ENCODE data around the gene TLK1. TPM values are rescaled to one million over a fixed set of nuclear protein-coding genes. Genes with fewer than 3 reads are reported as not detected.
A peak's percentile ranks its signal among the peaks of the same experiment; 100 is the strongest.

The TLK1 gene
- total and polyA plus RNA-seq, 2 experiments from 2014 or later, result 41.2 to 45.0 TPM

- TF ChIP-seq STAT1 (IDR thresholded peaks at IDR 0.05; ENCODE audit: unreplicated experiment), result no peak
- TF ChIP-seq CTCF (conservative IDR thresholded peaks at IDR 0.05; ENCODE audit: low read depth in 2 of 2), result no peak
- TF ChIP-seq NANOG (IDR thresholded peaks at IDR 0.05; ENCODE audit: borderline replicate concordance), result no peak
- TF ChIP-seq ETS1 (IDR thresholded peaks at IDR 0.05), result no peak
Observed at GRCh38 chr2:171158790-171159371, 1.8 kb downstream of the TLK1 start (continued).

GRCh38 chr2:171158036-171158789 is 2.5 kb downstream of the TLK1 start:
- Histone ChIP-seq H3F3A (replicated peaks; ENCODE audit: low read depth) (no peaks in the 10 kb centered on the region; the same call in 1 of the 2 replicates), H3K27ac (ENCODE audit: low read depth) (no peak overlapping the region), H3K27me3 (ENCODE audit: insufficient read depth) (no peaks in the 10 kb centered on the region), H4K20me1 (replicated peaks; ENCODE audit: insufficient read depth) (peaks cover 25% of the 10 kb centered on the region; the same call in 1 of the 2 replicates), H3K79me2 (replicated peaks; ENCODE audit: insufficient read depth) (peaks cover 77% of the 10 kb centered on the region), H3K4me3 (peak overlapping the region; percentile 92), H2AFZ (no peak overlapping the region), H3K36me3 (ENCODE audit: insufficient read depth) (no peaks in the 10 kb centered on the region), H3K9me2 (ENCODE audit: insufficient read depth) (no peaks in the 10 kb centered on the region), H3K4me1 (ENCODE audit: insufficient read depth) (peaks cover 55% of the 10 kb centered on the region), H3K4me2 (peak overlapping the region; percentile 86)
- Mint-ChIP-seq H3K36me3 (ENCODE audit: low read depth) (peaks cover 7% of the 10 kb centered on the region; the same call in 1 of the 3 replicates), H3K4me3 (peak overlapping the region; percentile 89), H3K4me1 (peaks cover 51% of the 10 kb centered on the region), H3K9me3 (peaks cover 3% of the 10 kb centered on the region; the same call in 2 of the 3 replicates), H3K27ac (no peak overlapping the region), H3K27me3 (ENCODE audit: insufficient read depth, low read depth, poor library complexity) (peaks cover 9% of the 10 kb centered on the region)
- no peak for ATAC-seq
- TF ChIP-seq JUNB (IDR thresholded peaks at IDR 0.05; ENCODE audit: unreplicated experiment) (no peak), NANOG (IDR thresholded peaks at IDR 0.05; ENCODE audit: borderline replicate concordance) (no peak), CTCF (conservative IDR thresholded peaks at IDR 0.05; ENCODE audit: low read depth in 2 of 2) (no peak), CREB1 (CRISPR knock-in tag; IDR thresholded peaks at IDR 0.05; ENCODE audit: low read depth) (no peak)
- DNase-seq (ENCODE audit: low spot score), result no peak
